GM12892 (cell line): ENCODE data around the gene LPGAT1.
"Not testable (repeated sequence)": the region's sequence is repeated elsewhere in the genome, so short reads cannot be mapped to it uniquely, and the experiment has no call there.

Experiments
- DNase-seq: peaks from one replicate; pipeline ENCODE4 v3.0.0; 2011; ENCODE audit not compliant: insufficient read length
- FAIRE-seq: peaks from 2 replicates; lab custom pipeline; 2011; peaks lifted over from hg19 to GRCh38; lab: Jason Lieb, UNC
- POLR2A ChIP-seq: IDR thresholded peaks from 2 replicates; pipeline ENCODE4 v1.6.1; 2011; ENCODE audit warnings: low read depth, low read length, control low read depth
- POLR2AphosphoS5 ChIP-seq: IDR thresholded peaks from 2 replicates; pipeline ENCODE4 v1.6.1; 2011; ENCODE audit warnings: low read depth, low read length, control low read depth
- TAF1 ChIP-seq: IDR thresholded peaks from 2 replicates; pipeline ENCODE4 v1.6.1; 2011; ENCODE audit warnings: low read depth, mild to moderate bottlenecking, control low read depth, low read length, borderline replicate concordance

The LPGAT1 gene

GRCh38 chr1:211726467-211726995 is 104.0 kb downstream of the LPGAT1 start:
- FAIRE-seq: no peak
- no peak for DNase-seq
- TF ChIP-seq POLR2AphosphoS5: no peak
- no peak for TF ChIP-seq TAF1
- no peak for TF ChIP-seq POLR2A

GRCh38 chr1:211724687-211725196 is 105.8 kb downstream of the LPGAT1 start:
- DNase-seq: no peak
- no peak for FAIRE-seq
- TF ChIP-seq TAF1 (no peak), POLR2AphosphoS5 (no peak), POLR2A (no peak)

- DNase-seq (no peak), FAIRE-seq (no peak)
- TF ChIP-seq POLR2A (no peak), POLR2AphosphoS5 (no peak), TAF1 (no peak)
Observed at GRCh38 chr1:211723273-211723672, 107.3 kb downstream of the LPGAT1 start.

- DNase-seq: no peak
- no peak for TF ChIP-seq TAF1
- TF ChIP-seq POLR2A: no peak
- no peak for TF ChIP-seq POLR2AphosphoS5
- FAIRE-seq: peak; percentile 53
Observed at GRCh38 chr1:211722277-211723175, 108.0 kb downstream of the LPGAT1 start.

- not testable (repeated sequence) for DNase-seq, FAIRE-seq
Observed at GRCh38 chr1:211716555-211716954, 114.0 kb downstream of the LPGAT1 start.

GRCh38 chr1:211715971-211716370 is 114.6 kb downstream of the LPGAT1 start:
- DNase-seq (no peak), FAIRE-seq (no peak)
- TF ChIP-seq POLR2AphosphoS5: no peak
- TF ChIP-seq POLR2A: no peak
- TF ChIP-seq TAF1: no peak

GRCh38 chr1:211714154-211714553 is 116.4 kb downstream of the LPGAT1 start:
- DNase-seq (no peak), FAIRE-seq (no peak)
- no peak for TF ChIP-seq POLR2AphosphoS5
- TF ChIP-seq TAF1: no peak
- no peak for TF ChIP-seq POLR2A

- no peak for DNase-seq
- TF ChIP-seq POLR2A (no peak), TAF1 (no peak), POLR2AphosphoS5 (no peak)
- FAIRE-seq: no peak
Observed at GRCh38 chr1:211713231-211713630, 117.3 kb downstream of the LPGAT1 start.

- TF ChIP-seq POLR2AphosphoS5: no peak
- no peak for TF ChIP-seq TAF1
- no peak for TF ChIP-seq POLR2A
- FAIRE-seq (no peak), DNase-seq (no peak)
Observed at GRCh38 chr1:211711315-211711705, 119.3 kb downstream of the LPGAT1 start.

GRCh38 chr1:211710566-211711314 is 119.8 kb downstream of the LPGAT1 start:
- FAIRE-seq: no peak
- no peak for DNase-seq
- no peak for TF ChIP-seq POLR2A
- TF ChIP-seq TAF1: no peak

GRCh38 chr1:211708926-211709325 is 121.6 kb downstream of the LPGAT1 start:
- FAIRE-seq (no peak), DNase-seq (no peak)
- TF ChIP-seq POLR2AphosphoS5: no peak
- no peak for TF ChIP-seq POLR2A
- TF ChIP-seq TAF1: no peak
